HepG2 (cell line): ENCODE measurements around the gene HES7. TPM values are rescaled to one million over a fixed set of nuclear protein-coding genes. Genes with fewer than 3 reads are reported as not detected.

Experiments used
- AHDC1 ChIP-seq: sonication (generic); formaldehyde crosslinking; IDR thresholded peaks from 2 replicates; pipeline ENCODE4 v1.5.1; 2020; ENCODE audit warnings: mild to moderate bottlenecking, missing genetic modification reagents, borderline replicate concordance
- HNF1B ChIP-seq: sonication (generic); formaldehyde crosslinking; IDR thresholded peaks from 2 replicates; pipeline ENCODE4 v1.5.1; 2020; ENCODE audit warnings: mild to moderate bottlenecking, moderate library complexity, missing genetic modification reagents
- PHF20 ChIP-seq: sonication (generic); formaldehyde crosslinking; IDR thresholded peaks from 2 replicates; pipeline ENCODE4 v1.5.0; 2020; ENCODE audit warnings: mild to moderate bottlenecking, missing genetic modification reagents
- RERE ChIP-seq: IDR thresholded peaks from 2 replicates; pipeline ENCODE4 v1.6.1; 2016; ENCODE audit warnings: low read depth, missing genetic modification reagents, missing compliant biosample characterization
- RFX3 ChIP-seq: IDR thresholded peaks from 2 replicates; pipeline ENCODE4 v1.6.1; 2016; ENCODE audit warnings: missing biosample characterization, missing genetic modification reagents
- ZEB1 ChIP-seq: IDR thresholded peaks from 2 replicates; pipeline ENCODE4 v1.6.1; 2012; ENCODE audit warnings: mild to moderate bottlenecking, low read depth, inconsistent platforms; ENCODE audit not compliant: insufficient replicate concordance
- ZNF264 ChIP-seq: sonication (generic); formaldehyde crosslinking; IDR thresholded peaks from 2 replicates; pipeline ENCODE4 v1.4.0; 2020; ENCODE audit warnings: missing genetic modification reagents
- ZNF558 ChIP-seq: sonication (generic); formaldehyde crosslinking; IDR thresholded peaks from 2 replicates; pipeline ENCODE4 v1.9.0; 2022; ENCODE audit warnings: mild to moderate bottlenecking, missing genetic modification reagents, borderline replicate concordance
- ZNF597 ChIP-seq: sonication (generic); formaldehyde crosslinking; IDR thresholded peaks from 2 replicates; pipeline ENCODE4 v1.5.0; 2020; ENCODE audit warnings: missing genetic modification reagents
- polyA plus RNA-seq, 8 experiments: library from polyadenylated mRNA; depleted of rRNA in 3 of 8; stranded (reverse) in 7 of 8; unstranded in 1 of 8; fragments of >200 nt; fragmentation: Illumina TruSeq in 4 of 8; extraction: Trizol in 4 of 8; gene quantifications; 2 replicates each; pipeline versions ENCODE4 v1.2.1 to v1.2.3, GENCODE V29; 2011 to 2016; ENCODE audit warnings: low read depth in 4 of 8, missing spikeins in 1 of 8, mixed read lengths in 1 of 8; ENCODE audit not compliant: insufficient read depth in 1 of 8
- total RNA-seq, 5 experiments: library from RNA; depleted of rRNA; stranded (reverse); fragments of >200 nt; fragmentation: Illumina TruSeq; extraction: Trizol; gene quantifications; 2 replicates each; pipeline ENCODE4 v1.2.3, GENCODE V29; 2016; ENCODE audit warnings: low read depth in 1 of 5
- TF ChIP-seq, protein P1 (sequence below): sonication (generic); formaldehyde crosslinking; IDR thresholded peaks from 2 replicates; pipeline ENCODE4 v1.4.0; 2020; ENCODE audit warnings: missing genetic modification reagents, mild to moderate bottlenecking, borderline replicate concordance

The HES7 gene
- total and polyA plus RNA-seq, 2 of the 13 experiments (the other 11 are each of a cell fraction or from before 2014, with no cell fraction given), result not detected

DNA sequence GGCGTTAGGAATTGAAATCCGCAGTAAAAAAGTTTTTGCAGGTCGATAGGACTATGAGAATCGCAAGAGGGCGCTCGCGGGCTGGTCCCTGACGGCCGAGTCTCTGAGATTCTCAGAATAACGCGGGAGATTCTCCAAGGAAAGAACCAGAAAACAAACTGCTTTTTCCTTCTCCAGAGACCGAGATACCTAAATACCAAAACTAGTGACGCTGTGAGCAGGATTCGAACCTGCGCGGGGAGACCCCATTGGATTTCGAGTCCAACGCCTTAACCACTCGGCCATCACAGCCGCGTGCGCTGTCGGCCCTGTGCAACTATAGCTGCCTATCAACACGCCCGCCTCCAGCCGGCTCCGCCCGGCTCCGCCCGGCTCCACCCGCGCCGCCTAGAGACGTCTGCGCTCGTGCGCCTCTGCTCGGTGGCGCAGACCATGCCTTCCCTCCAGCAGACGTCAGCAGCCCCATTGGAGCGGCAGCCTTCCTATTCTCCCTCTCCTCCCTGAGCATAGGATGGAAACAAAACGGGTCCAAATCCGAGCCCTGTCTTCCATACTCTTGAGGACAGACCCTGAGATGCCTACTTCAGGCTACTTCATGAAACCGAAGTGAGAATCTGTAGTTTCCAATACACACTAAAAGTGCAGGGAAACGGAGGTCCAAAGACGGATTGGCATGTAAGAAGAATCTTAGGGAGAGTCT lies 14.9 kb upstream of the HES7 start (continued):
- TF ChIP-seq AHDC1, result no peak
- no peak; the same call in 1 of the 2 replicates for TF ChIP-seq ZNF558 (CRISPR knock-in tag)
- peak; percentile 68; the same call in 1 of the 2 replicates for TF ChIP-seq ZNF264
- TF ChIP-seq RERE (CRISPR knock-in tag), result peak; percentile 26; the same call in 1 of the 2 replicates
- TF ChIP-seq RFX3 (CRISPR knock-in tag), result no peak
- no peak for TF ChIP-seq ZEB1
- TF ChIP-seq, protein P1, sequence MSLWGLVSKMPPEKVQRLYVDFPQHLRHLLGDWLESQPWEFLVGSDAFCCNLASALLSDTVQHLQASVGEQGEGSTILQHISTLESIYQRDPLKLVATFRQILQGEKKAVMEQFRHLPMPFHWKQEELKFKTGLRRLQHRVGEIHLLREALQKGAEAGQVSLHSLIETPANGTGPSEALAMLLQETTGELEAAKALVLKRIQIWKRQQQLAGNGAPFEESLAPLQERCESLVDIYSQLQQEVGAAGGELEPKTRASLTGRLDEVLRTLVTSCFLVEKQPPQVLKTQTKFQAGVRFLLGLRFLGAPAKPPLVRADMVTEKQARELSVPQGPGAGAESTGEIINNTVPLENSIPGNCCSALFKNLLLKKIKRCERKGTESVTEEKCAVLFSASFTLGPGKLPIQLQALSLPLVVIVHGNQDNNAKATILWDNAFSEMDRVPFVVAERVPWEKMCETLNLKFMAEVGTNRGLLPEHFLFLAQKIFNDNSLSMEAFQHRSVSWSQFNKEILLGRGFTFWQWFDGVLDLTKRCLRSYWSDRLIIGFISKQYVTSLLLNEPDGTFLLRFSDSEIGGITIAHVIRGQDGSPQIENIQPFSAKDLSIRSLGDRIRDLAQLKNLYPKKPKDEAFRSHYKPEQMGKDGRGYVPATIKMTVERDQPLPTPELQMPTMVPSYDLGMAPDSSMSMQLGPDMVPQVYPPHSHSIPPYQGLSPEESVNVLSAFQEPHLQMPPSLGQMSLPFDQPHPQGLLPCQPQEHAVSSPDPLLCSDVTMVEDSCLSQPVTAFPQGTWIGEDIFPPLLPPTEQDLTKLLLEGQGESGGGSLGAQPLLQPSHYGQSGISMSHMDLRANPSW (CRISPR knock-in tag), result no peak; the same call in 1 of the 2 replicates
- no peak for TF ChIP-seq PHF20 (CRISPR knock-in tag)
- no peak; the same call in none of the 2 replicates for TF ChIP-seq HNF1B (CRISPR knock-in tag)
- TF ChIP-seq ZNF597 (CRISPR knock-in tag), result no peak
